Measurements from ENCODE around the gene CASP2.

DNA sequence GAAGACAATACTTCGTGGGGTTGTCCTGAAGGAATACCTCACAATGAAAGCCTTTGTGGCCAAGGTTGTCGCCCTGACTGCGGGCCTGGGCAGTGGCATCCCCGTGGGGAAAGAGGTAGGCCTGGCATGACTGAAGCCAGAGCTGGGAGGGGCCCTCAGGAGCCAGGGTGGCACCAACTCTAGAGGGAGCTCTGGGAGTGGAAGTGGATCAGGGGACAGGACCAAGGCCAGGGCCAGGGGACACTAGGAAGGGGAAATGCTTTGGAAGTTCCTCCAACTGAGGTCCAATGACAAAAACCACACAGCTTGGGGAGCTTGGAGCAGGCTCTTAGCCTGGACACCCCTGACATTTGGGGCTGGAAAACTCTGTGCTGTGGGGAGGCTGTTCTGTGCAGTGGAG lies 33.6 kb downstream of the CASP2 start:
- TF ChIP-seq, protein P1, sequence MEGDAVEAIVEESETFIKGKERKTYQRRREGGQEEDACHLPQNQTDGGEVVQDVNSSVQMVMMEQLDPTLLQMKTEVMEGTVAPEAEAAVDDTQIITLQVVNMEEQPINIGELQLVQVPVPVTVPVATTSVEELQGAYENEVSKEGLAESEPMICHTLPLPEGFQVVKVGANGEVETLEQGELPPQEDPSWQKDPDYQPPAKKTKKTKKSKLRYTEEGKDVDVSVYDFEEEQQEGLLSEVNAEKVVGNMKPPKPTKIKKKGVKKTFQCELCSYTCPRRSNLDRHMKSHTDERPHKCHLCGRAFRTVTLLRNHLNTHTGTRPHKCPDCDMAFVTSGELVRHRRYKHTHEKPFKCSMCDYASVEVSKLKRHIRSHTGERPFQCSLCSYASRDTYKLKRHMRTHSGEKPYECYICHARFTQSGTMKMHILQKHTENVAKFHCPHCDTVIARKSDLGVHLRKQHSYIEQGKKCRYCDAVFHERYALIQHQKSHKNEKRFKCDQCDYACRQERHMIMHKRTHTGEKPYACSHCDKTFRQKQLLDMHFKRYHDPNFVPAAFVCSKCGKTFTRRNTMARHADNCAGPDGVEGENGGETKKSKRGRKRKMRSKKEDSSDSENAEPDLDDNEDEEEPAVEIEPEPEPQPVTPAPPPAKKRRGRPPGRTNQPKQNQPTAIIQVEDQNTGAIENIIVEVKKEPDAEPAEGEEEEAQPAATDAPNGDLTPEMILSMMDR (IDR thresholded peaks at IDR 0.05) = peak in 3 of 6 experiments; percentile 14 to 43 (median 28)
- TF ChIP-seq POLR2A (IDR thresholded peaks at IDR 0.05) = no peak

Measured in esophagus squamous epithelium (tissue), 4 donors.